ENCODE results near the gene CAPZB. TPM values are rescaled to one million over a fixed set of nuclear protein-coding genes. Genes with fewer than 3 reads are reported as not detected.

CAPZB gene
- total and polyA plus RNA-seq, 2 of the 4 experiments (the other 2 are of a cell fraction), result 216 to 304 TPM

GRCh38 chr1:19300211-19300610, 185.1 kb downstream of the CAPZB start:
- no peak overlapping the region for H3K4me2 ChIP-seq (ENCODE audit: low read depth, low read length)
- peaks cover 27% of the 10 kb centered on the region for H3K36me3 ChIP-seq (ENCODE audit: control insufficient read depth, insufficient read depth, low read length)
- H3K27ac ChIP-seq (ENCODE audit: insufficient read depth, low read length), result no peak overlapping the region
- H3K27me3 ChIP-seq (ENCODE audit: control insufficient read depth, insufficient read depth, low read length), result no peaks in the 10 kb centered on the region
- H3K23ac ChIP-seq (ENCODE audit: low read depth, low read length), result no peak overlapping the region
- H3K14ac ChIP-seq (replicated peaks; ENCODE audit: low read depth, low read length), result no peak overlapping the region
- H2AK9ac ChIP-seq (replicated peaks; ENCODE audit: low read depth, low read length, poor library complexity), result no peak overlapping the region
- no peak overlapping the region for H3K4ac ChIP-seq (ENCODE audit: low read depth, low read length)
- H4K8ac ChIP-seq (ENCODE audit: low read depth in 2 of 2, low read length in 2 of 2), result no peak overlapping the region
- H3K56ac ChIP-seq (ENCODE audit: extremely low read depth, insufficient read depth, low read length), result no peak overlapping the region
- 82% methylated on average over 2 of the region's 2 CpGs; no CpG with 5 or more reads in 1 of the 2 experiments for WGBS, 2 experiments (ENCODE audit: extremely low coverage in 2 of 2, insufficient read length in 1 of 2)
- peaks cover 5% of the 10 kb centered on the region for H3K9me3 ChIP-seq (ENCODE audit: control insufficient read depth, insufficient read depth, low read length)
- no peak overlapping the region for H3K9ac ChIP-seq (ENCODE audit: low read depth, low read length)
- ATAC-seq (ENCODE audit: low read depth) (no peak), DNase-seq (no peak)
- no peak overlapping the region for H2BK120ac ChIP-seq (ENCODE audit: low read depth, low read length)
- H3K79me1 ChIP-seq (ENCODE audit: low read depth in 1 of 2, low read length in 2 of 2), result no peaks in the 10 kb centered on the region
- H3K4me1 ChIP-seq (ENCODE audit: control insufficient read depth, insufficient read depth, low read length), result no peaks in the 10 kb centered on the region
- no TSS peak for BruUV-seq (replicated peaks)
- H3K4me3 ChIP-seq (ENCODE audit: insufficient read depth, low read depth, low read length), result no peak overlapping the region
- no peak overlapping the region for H2BK20ac ChIP-seq (ENCODE audit: low read depth, low read length)
- no peak overlapping the region for H2AFZ ChIP-seq (replicated peaks; ENCODE audit: low read length, poor library complexity)
- in situ Hi-C loops (cut with MboI; ENCODE audit: low sequenced_read_pairs) (no loop called here), intact Hi-C loops (cut with micrococcal nuclease) (no loop called here), dilution Hi-C loops (cut with HindIII; ENCODE audit: low sequenced_read_pairs, unreplicated experiment) (no loop called here)
- no peaks in the 10 kb centered on the region for H4K20me1 ChIP-seq (ENCODE audit: insufficient read depth, low read length)
- H4K5ac ChIP-seq (ENCODE audit: low read depth, low read length), result no peak overlapping the region
- no peaks in the 10 kb centered on the region for H3K9me1 ChIP-seq (ENCODE audit: insufficient read depth, low read length)
- TF ChIP-seq POLR2A (IDR thresholded peaks at IDR 0.05; ENCODE audit: low read depth, low read length), result no peak
- TF ChIP-seq CHD1 (IDR thresholded peaks at IDR 0.05; ENCODE audit: low read depth, low read length), result no peak
- TF ChIP-seq USF2 (IDR thresholded peaks at IDR 0.05; ENCODE audit: low read depth, low read length), result no peak
- no peak for TF ChIP-seq SMC3 (IDR thresholded peaks at IDR 0.05; ENCODE audit: low read depth, low read length)
- TF ChIP-seq MXI1 (IDR thresholded peaks at IDR 0.05; ENCODE audit: borderline replicate concordance, low read depth, low read length), result no peak
- no peak for TF ChIP-seq CTCF (conservative IDR thresholded peaks at IDR 0.05; ENCODE audit: low read depth, low read length)
- TF ChIP-seq MAZ (IDR thresholded peaks at IDR 0.05; ENCODE audit: borderline replicate concordance, low read depth, low read length), result no peak
- no peak for TF ChIP-seq FOS (IDR thresholded peaks at IDR 0.05; ENCODE audit: low read depth, low read length)
- H2BK15ac ChIP-seq (ENCODE audit: low read depth, low read length), result no peak overlapping the region
- H2AK5ac ChIP-seq (ENCODE audit: low read depth, low read length), result no peak overlapping the region
- no peak overlapping the region for H2BK5ac ChIP-seq (ENCODE audit: low read depth, low read length, poor library complexity, severe bottlenecking)
- ChIA-PET CTCF (no interaction called here), POLR2A (ENCODE audit: unreplicated experiment) (no interaction called here)
- H3K18ac ChIP-seq (ENCODE audit: low read depth, low read length), result no peak overlapping the region
- no peak overlapping the region for H4K91ac ChIP-seq (ENCODE audit: insufficient read depth, low read depth, low read length)
